Adrenal gland (tissue), 5 donors: ENCODE data around the gene GALNT9.

Experiments used
- CTCF ChIP-seq, 6 experiments: fragments of 450-650 bp in 4 of 6; fragments of 200-600 bp in 2 of 6; sonication (generic) in 1 of 6; IDR thresholded peaks; 1 replicate in 5 of 6; 2 replicates in 1 of 6; pipeline versions ENCODE4 v1.5.1 to v1.8.0; 2016 to 2021; ENCODE audit warnings: antibody characterized with exemption in 6 of 6, mild to moderate bottlenecking in 2 of 6, moderate library complexity in 1 of 6
- POLR2A ChIP-seq, 2 donors: fragments of 450-650 bp; IDR thresholded peaks; one replicate each; pipeline ENCODE4 v1.6.1; 2017; ENCODE audit warnings: antibody characterized with exemption in 2 of 2, mild to moderate bottlenecking in 2 of 2, moderate library complexity in 1 of 2
- donor health status: DM: no; HTN: no; CAD: no.

GRCh38 chr12:132194056-132194455, 135.3 kb downstream of the GALNT9 start:
- no peak for TF ChIP-seq POLR2A (IDR thresholded peaks at IDR 0.05)
- peak in 1 of 6 experiments; percentile 17 for TF ChIP-seq CTCF (IDR thresholded peaks at IDR 0.05)
